Measurements from ENCODE around the gene GALNT10.

- no peak for TF ChIP-seq ESRRA (IDR thresholded peaks at IDR 0.05; ENCODE audit: borderline replicate concordance, low read length)
- TF ChIP-seq, protein P1, sequence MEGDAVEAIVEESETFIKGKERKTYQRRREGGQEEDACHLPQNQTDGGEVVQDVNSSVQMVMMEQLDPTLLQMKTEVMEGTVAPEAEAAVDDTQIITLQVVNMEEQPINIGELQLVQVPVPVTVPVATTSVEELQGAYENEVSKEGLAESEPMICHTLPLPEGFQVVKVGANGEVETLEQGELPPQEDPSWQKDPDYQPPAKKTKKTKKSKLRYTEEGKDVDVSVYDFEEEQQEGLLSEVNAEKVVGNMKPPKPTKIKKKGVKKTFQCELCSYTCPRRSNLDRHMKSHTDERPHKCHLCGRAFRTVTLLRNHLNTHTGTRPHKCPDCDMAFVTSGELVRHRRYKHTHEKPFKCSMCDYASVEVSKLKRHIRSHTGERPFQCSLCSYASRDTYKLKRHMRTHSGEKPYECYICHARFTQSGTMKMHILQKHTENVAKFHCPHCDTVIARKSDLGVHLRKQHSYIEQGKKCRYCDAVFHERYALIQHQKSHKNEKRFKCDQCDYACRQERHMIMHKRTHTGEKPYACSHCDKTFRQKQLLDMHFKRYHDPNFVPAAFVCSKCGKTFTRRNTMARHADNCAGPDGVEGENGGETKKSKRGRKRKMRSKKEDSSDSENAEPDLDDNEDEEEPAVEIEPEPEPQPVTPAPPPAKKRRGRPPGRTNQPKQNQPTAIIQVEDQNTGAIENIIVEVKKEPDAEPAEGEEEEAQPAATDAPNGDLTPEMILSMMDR (IDR thresholded peaks at IDR 0.05), result no peak
- no peak for TF ChIP-seq MYC (IDR thresholded peaks at IDR 0.05; ENCODE audit: borderline replicate concordance, low read length)
- no peak for TF ChIP-seq NPAS2 (CRISPR knock-in tag; IDR thresholded peaks at IDR 0.05; ENCODE audit: borderline replicate concordance)
- no peak for TF ChIP-seq EP300 (IDR thresholded peaks at IDR 0.05)
- TF ChIP-seq SREBF2 (IDR thresholded peaks at IDR 0.05), result no peak
- TF ChIP-seq JUNB (IDR thresholded peaks at IDR 0.05), result no peak
- TF ChIP-seq, protein P2, sequence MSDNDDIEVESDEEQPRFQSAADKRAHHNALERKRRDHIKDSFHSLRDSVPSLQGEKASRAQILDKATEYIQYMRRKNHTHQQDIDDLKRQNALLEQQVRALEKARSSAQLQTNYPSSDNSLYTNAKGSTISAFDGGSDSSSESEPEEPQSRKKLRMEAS (IDR thresholded peaks at IDR 0.05), result no peak
Observed at GRCh38 chr5:154331924-154332323, 141.4 kb downstream of the GALNT10 start.
